ENCODE data around the gene GGA2.
"Not testable (repeated sequence)": the region's sequence is repeated elsewhere in the genome, so short reads cannot be mapped to it uniquely, and the experiment has no call there.

Gene GGA2

DNA sequence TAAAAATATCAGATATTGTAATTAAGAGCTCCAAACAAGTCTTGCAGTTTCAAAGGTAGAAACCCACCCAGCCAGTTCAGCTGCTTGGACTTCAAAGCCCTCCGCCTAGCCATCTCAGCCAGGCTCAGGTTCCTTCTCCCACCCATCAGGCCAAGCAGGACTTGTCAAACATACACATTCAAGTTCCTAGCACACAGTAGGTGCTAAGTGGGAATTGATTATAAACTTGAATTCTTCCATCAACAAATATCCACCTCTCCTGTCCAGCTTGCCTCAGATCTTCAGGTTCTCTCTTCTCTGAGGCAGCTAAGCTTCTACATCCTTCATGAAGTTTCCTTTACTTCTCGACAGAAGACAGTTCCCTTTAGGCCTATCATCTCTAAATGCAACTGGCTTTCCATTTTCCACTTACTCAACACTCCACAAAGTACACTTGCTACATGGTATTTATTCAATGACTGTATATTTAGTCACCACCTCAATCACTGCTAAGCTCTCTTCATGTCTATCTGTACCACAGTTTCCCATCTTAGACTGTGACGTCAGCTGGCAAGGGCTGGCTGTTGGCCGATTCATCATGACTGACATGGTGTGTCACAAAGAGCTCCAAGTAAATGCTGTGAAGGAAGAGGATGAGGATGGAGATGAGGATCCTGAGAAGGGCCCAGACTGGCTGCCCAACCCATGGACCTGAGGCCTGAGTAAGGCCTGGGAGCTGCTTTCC is 44.0 kb downstream of the GGA2 start:
- no peak for DNase-seq

DNA sequence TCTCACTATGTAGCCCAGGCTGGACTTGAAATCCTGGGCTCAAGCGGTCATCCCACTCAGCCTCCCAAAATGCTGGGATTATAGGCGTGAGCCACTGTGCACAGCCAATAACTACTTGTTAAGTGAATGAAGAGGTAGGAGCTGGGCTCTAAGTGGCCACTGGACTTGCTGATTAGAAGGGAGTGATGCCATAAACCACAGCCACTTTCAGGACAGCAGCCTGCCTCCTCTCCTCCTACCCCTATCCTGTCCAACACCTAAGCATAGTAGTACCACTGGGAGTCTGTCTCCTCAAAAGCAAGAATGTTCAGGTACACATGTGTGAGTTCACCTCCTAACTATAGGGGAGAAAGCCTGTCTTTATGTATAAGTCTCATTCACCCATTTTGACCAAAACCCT is 45.1 kb downstream of the GGA2 start:
- no peak for DNase-seq

DNA sequence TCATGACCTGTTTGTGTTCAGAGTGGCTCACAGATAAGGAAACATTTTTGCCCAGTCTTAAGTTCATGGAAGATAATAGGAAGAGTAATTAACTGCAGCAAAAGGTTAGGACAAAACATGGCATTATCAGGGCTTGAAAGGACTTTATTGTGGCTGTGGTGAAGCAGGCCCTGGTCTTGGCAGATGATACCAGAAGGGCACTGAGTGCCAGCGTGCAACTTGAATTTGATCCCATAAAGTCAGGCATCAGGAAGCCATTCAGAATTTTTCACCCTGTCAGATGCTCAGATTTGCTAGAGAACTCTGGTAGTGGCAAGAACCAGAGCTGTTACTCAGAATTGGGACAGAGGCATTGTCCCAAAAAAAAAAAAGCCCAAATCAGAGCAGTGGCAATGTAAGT is 46.1 kb downstream of the GGA2 start:
- DNase-seq, result no peak

DNA sequence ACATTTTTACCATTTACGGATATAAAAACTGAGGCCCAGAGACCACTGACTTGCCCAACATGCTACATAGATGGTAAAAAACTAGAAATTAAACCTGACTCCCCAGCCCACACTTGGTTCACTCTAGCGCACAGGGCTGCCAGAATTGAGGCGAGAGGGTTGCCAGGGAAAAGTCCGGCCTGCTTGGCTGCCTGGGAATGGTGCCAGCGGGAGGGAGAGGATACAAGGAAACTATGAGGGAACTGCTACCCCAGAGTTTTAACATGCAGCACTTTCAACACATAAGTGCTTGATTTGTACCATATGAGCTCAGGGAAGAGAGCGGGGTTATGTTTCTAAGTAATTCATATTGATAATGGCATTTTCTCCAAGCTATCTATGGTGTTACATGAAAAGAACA is 47.3 kb downstream of the GGA2 start:
- not testable (repeated sequence) for DNase-seq

DNA sequence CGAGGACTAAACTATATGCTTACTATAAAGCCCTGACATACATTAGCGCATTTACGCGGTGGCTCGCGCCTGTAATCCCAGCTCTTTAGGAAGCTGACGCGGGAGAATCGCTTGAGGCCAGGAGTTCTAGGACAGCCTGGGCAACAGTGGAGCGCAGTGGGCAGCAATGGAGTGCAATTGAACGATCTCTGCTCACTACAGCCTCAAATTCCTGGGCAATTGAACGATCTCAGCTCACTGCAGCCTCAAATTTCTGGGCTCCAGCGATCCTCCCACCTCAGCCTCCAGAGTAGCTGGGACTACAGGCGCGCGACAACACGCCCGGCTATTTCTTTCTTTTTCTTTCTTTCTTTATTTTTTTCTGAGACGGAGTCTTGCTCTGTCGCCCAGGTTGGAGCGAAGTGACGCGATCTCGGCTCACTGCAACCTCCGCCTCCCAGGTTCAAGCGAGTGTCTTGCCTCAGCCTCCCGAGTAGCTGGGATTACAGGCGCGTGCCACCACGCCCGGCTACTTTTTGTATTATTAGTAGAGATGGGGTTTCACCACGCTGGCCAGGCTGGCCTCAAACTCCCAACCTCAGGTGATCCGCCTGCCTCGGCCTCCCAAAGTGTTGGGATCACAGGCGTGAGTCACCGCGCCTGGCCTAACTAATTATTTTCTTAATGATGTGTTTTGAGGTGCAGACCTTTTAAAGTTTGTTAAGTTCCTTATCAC is 56.8 kb downstream of the GGA2 start:
- DNase-seq, result no peak

DNA sequence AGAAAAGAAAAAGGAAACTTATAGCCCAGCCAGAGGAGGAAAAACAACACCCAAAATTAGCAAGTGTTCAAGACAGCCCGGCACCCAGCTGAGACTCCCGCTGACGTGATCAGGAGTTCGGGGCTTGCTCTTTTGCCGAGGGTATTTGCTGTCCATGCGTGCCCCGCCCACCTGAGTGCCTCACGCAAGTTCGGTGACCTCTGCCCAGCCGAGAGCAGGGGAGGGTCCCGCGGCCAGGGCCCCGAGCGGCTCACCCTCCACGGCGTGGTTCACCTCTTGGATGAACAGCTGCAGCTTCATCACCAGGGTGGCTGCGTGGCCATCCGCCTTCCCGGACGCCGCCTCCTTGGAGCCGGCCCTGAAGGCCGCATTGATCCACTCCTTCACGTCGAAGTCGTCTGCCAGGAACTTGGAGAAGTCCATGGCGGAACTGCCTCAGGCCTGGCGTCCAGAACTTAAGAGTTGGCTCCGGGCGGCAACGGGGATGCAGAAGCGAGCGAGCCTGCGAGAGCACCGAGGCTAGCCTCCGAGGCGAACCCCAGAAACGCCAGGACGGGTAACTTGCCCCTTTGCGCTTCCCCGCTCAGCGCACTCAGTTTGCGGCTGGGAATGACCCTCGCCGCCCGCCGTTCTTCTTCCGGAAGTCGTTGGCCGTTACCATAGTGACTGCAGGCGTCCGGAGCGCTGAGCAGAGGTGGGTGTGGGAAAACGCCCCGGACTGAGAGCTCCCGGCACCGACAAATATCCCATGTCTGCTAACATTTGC is 57.5 kb downstream of the GGA2 start, which contains the start of gene COG7:
Gene COG7 (minus strand): TSS at position 618 of the 766 bp plus-strand sequence. CDS start 195 bp downstream, at position 423.
- peak; percentile 87 for DNase-seq

DNA sequence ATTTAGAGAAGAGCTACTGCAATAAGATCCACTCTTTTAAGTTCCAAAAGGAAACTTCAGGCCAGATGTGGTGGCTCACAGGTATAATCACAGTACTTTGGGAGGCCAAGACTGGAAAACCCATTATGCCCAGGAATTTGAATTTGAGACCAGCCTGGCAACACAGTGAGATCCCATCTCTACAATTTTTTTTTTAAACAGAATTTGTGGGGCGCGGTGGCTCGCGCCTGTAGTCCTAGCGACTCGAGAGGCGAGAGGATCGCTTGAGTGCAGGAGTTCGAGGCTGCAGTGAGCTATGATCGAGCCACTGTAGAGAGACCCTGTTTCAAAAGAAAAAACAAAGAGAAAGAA is 58.1 kb downstream of the GGA2 start:
- no peak for DNase-seq

DNA sequence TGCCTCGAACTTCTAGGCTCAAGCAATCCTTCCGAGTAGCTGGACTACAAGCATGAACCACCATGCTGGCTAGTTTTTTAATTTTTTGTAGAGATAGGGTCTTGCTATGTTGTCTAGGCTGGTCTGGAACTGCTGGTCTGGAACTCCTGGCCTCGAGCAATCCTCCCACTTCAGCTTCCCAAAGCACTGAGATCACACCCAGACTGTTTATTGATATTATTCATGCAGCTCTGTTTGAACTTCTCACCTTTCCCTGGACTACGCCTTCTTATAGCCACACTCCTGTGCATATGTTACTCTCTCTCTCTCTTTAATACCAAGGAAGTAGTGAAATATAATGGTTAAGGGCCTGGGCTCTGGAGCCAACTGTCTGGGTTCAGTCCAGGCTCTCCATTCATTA is 61.9 kb downstream of the GGA2 start:
- DNase-seq, result no peak

DNA sequence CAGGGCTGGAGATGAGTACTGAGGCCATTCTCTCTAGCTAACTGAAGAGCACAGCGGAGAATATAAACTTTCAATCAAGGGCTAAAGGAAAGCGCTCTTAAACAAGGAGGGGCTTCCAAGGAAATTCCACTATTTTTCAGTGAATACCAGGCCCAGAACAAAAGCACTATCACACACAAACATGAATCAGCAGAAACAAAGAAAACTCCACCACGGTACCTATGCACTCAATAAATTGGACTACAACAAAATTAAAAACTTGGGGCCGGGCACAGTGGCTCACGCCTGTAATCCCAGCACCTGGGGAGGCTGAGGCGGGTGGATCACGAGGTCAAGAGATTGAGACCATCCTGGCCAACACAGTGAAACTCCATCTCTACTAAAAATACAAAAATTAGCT is 72.8 kb downstream of the GGA2 start:
- DNase-seq, result not testable (repeated sequence)

DNA sequence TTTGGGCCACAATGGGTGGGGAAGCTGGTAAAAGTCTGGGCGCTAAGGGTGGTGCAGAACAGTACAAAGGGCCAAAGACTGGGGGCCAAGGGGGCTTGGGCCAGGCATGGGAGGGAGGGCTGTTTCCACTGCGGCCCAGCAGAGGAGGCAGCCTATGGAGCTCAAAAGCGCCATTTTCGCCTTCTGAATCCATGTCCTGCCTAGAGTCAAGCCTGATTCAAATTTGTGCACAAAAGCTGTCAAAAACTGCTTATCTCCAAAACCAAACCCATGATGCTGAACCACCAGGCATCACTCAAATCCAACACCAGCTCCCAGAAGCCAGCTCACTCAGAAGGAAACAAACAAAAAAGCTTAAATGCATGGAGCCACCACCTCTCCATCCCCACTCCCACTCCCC is 73.3 kb downstream of the GGA2 start:
- DNase-seq, result no peak

DNA sequence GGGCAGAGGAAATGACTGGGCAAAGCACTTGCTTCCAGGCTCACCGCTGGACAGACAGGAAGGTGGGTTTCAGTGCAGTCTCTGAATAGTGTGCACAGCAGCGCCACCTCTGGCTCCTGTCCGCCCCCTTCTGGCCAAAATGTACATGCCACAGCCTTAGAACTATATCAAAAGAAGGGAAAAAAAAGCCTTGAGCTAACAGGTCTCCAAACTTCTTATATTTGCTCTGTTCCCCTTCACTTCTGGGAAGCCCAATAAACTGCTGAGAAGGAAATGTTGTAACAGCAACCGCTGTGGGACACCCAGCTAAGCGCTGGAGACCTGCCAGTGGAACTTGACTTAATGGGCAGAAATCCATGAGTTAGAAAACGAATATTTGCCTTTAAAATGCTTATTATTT is 74.8 kb downstream of the GGA2 start:
- peak; percentile 68 for DNase-seq

DNA sequence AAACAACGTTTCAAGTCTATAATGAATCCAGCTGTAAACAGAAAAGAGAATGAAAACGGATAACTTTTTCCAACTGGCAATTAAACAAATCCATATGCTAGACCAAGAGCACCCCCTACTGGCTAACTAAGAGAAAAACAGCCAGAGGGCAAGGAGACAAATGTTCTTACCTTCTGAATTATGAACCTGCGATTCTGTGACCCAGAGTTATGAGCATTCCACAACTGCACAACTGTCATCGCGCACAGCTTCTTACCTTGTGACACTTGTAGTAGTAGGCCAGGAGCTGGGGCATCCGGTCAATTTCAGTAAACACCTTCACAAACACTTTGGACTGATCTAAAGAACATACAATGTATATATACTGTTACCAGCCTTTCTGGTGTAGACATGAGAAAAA is 75.9 kb downstream of the GGA2 start:
- no peak for DNase-seq

DNA sequence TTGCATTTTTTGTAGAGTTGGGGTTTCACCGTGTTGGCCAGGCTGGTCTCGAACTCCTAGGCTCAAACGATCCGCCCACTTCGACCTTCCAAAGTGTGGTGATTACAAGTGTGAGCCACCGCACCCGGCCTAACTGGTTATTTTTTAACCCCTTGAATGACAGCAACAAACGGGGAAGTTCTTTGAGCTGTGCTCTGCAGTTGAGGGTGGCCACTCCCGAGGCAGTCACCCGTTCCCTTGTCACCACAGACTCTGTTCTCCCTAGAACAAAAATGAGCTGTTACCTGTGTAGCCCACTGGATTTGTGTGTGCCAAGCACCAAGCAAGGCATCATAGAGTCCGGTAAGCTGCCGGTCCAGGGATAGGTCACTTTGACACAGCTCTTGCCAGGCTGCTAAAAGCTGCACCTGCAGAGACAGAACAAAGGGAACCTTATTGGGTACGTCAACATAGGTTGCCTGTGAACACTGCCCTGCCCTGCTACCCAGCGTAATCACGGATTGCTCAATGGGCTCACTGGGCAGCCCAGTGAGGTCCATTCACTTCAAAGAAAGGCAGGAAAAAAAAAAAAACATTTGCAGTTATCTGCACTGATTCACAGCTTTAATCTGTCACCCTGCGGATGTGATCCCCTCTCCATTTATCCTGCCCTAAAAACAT is 76.9 kb downstream of the GGA2 start:
- no peak for DNase-seq

DNA sequence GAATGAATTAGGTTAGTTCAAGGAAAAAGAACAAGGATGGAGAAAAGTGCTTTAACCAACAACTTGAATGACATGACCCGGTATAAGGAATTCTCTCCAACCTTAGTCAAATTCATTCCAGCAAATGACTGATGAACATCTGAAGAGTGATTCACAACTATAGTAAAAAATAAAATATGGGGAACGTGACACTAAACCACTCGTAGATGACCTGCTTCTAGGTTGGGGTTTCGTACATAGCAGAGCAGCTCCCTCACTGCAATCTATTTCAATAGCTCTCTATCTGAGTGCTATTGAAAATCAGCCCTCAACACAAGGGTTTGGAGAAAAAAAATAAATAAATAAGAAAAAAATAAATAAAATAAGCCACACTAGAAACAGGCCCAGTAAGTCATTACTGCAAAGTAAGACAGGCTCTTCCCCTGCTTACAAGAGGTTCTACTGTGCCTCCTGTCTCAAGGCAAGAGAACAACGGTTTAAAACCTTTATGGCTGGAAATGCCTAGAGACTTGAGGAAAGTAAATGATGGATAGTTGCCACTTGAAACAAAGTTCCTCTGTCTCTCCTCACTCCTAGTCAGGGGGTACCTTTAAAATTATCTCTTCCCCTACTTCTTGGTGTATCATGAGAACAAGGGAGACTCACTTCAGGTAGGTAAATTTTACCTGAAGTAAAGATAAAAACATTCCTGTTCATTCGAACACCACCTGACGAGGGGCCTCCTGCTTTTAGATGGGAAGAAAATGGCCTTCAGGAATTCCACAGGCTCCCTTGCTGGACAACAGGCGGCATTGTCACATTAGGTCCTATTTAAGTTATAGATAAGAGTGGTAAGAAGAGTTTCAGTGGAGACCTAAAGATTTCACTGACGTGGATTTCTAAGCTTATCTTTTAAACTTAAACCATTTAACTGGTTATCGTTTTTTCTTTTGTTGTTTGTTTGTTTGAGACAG is 77.8 kb downstream of the GGA2 start:
- no peak for DNase-seq

DNA sequence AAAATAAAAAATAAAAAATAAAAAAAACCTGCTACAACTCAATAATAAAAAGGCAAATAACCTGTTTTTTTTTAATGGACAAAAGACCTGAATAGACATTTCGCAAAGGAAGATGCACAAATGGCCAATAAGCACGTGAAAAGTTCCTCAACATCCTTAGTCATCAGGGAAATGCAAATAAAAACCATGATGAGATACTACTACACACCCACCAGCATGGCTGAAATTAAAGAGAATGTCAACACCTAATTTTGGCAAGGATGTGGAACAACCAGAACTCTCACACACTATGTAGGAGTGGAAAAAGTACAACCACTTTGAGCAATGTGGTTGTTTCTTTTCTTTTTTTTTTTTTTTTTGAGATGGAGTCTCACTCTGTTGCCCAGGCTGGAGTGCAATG is 81.9 kb downstream of the GGA2 start:
- no peak for DNase-seq

DNA sequence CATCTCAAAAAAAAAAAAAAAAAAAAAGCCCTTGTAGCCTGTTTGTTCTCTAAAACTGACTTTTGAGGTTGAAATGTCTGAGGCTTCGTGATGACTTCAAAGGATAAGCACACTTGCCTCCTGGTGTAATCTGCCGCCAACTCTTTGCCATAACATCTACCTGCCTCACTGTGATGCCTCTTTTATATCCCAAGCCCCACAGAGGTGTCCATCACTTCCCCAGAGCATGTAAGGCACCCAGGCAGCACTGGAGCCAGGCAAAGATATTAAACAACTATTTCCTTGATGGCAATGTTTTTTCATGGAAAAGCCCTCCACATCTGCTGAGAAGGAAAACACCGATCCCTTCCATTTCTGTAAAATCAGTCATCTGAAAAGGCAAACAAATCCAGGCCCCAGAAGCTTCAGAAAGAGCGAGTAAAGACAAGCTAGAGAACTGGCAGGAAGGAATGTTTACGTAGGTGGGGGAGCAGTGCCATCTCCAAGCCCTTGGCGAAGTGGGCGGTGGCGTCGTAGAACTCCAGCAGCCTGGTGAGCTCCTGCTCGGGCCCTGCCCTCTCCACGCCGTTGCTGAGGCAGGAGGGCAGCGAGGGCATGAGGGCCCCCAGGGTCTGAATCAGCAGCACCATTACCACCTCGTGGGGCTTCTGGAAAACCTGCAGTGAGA is 85.9 kb downstream of the GGA2 start:
- DNase-seq, result no peak

DNA sequence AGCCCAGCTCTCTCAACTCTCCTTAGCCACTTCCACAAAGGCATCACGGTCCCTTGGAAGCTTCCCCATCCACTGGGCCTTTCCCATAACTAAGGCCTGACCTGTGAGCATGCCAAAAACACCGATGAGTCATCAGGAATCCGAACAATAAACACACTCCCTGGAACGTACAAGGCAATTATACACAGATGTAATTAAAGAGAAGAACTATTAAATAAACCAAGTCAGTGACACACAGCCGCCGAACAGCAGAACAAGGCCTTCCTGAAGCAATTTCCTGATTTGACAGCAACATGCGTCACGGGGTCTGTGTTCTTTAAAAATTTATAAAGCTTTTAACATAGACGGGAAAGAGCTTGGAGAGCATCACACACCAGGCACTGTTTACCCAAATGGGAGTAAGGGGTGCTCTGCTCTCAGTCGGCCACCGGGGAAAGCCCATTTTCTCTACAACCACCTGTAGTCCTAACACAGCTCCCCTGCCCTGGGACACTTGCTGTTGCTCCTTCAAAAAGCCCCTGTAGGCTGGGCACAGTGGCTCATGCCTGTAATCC is 86.7 kb downstream of the GGA2 start:
- no peak for DNase-seq

DNA sequence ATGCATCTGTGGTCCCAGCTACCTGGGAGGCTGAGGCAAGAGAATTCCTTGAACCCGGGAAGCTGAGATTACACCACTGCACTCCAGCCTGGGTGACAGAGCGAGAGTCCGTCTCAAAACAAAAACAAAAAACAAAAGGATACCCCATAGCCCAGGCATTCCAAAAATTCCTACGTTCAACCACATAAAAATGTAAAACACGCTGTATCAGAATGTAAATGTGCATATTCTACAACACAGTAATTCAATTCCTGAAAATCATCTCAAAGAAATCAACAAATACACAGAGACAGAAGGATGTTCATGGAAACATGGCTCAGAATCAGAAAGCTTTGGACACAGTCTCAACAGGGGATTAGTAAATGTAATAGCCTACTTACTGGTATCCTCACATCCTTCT is 90.3 kb downstream of the GGA2 start:
- DNase-seq, result no peak

DNA sequence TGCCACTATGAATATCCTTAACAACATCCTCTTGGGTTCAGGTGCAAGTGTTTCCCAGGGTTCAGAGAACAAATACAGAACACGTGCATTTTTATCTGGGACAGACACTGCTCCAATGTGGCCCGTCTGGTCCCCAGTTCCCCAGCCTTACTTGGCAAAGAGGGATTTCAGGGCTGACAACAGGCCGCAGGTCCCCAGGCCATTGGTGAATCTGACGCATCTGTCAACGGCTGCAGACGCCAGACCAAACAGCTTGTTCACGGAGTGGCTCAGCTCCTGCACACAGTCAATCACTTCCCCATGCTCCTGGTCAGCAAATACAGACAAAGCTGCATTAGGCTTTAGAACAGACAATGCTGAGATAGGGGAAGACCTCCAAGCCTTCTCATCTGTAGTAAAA is 93.5 kb downstream of the GGA2 start:
- DNase-seq, result no peak

DNA sequence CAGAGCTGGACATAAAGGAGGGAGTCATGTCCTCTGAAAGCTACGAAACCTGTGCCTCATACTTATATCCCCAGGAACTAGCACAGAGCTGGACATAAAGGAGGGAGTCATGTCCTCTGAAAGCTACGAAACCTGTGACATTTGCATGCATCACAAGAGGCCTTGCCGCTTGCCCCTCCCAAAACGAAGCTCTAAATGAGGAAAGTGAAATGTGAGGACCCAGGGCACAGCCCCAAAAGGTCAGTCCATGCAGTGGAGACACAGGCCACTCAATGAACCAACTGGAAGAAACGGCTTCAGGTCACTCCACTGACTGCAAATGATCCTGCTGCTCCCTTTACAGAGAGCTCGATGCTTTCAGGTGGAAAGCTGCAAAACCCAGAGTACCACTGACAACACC is 95.6 kb downstream of the GGA2 start:
- DNase-seq, result no peak
